NCI-H82 (cell line): ENCODE results near the gene FGGY.
"Not testable (repeated sequence)": the region's sequence is repeated elsewhere in the genome, so short reads cannot be mapped to it uniquely, and the experiment has no call there.

Experiments used
- DNase-seq: peaks from one replicate; lab custom pipeline; 2025; lab: John Stamatoyannopoulos, UW

FGGY gene

DNA sequence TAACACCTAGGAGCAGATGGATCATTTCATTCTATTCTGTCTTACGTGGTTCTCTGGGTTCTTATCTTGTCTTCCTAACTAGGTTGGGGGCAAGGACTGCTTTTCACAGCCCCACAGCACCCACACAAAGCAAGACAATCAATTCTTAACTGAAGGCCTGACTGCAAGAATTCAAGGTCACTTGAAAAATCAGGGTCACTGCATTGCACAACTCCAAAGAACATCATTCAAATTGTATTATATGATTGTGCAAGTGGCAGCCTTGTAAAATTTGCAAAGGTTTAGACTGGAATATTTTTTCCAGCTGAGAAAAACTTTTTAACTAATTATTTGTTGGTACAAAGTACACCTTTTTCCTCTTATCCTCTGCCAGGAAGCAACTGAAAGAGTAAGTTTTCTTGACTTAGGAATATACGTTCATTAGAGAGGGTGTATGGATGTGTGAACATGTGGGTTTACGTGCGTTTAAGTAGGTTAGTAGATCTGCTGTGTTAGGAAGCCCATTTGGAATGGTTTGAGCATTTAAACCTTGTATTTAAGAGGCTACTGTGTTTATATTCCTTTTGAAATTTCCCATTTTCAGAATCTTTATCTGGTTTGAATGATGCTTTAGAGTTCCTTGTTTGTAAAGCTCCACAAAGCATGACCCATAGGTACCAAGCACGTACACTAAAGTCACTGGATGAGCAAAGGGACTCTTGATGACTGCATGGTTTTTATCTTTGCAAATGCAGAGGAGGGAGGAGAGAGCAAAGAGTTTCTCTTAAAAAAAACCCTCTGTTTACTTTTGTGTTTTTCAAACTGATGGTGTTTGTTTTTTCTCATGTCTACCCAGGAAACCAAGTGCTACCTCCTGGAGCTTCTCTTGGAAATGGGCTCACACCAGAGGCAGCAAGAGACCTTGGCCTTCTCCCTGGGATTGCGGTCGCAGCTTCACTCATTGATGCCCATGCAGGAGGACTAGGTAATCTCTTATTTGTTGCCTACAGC is 214.9 kb downstream of the FGGY start:
- no peak for DNase-seq

DNA sequence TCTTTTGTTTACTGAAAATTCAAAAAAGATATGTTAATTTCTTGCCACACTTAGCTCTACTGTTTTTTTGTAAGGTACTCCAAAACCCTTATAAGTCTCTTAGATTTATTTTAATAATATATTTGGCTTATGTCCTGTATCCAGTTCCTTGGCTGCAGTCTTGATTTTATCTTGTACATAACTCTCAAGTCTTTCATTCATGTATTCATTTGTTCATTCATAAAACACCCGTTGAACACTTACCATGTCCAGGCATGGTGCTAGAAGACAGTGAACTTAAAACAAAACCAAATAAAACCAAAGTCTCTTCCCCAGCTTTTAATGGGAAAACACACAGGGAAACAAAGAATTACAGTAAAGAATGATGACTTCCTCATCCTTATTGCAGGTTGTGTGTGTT is 215.8 kb downstream of the FGGY start:
- DNase-seq: no peak

DNA sequence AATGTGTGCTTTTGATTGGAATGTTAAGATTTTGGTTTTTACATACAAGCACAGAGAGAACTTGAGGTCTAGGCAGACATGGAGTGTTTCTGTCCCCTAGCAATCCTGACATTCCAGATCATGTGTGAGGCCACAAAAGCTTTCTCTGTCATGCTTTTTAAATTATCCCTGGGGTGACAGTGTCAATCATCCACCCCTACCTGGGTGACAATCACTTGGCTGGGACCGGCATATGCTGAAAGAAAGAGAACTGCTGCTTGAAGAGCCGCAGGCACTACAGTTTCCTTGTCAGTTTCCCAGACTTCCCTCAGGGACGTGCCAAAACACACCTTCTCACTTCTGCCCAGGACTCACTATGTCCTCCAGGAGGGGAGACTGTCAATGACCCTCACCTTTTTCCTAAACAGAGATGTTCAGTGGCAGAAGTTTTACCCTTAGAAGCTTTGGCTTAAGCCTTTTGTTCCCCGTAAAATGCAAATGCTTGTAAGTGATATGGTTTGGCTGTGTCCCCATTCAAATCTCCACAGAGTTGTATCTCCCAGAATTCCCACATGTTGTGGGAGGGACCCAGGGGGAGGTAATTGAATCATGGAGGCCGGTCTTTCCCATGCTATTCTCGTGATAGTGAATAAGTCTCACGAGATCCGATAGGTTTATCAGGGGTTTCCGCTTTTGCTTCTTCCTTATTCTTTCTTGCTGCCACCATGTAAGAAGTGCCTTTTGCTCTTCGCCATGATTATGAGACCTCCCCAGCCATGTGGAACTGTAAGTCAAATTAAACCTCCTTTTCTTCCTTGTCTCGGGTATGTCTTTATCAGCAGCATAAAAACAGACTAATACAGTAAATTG is 217.4 kb downstream of the FGGY start:
- no peak for DNase-seq

DNA sequence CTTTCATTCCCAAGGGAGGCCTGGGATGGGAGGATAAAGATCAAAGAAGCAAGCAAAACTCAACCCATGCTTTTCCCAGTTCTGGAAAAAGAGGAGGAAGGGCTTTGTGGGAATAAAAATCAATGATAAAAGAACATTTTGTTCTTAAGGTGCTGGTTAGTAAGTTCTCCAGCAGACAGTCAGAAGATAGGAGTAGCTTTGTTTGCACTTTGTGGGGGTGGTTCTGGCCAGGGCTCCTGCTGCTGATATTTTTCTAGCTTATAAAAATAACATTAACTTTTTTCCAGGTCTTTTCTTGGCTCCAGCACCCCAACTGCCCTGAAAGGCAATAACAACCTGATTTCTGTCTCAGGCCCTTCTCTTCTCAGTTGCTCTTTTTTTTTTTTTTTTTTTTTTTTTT is 220.0 kb downstream of the FGGY start:
- no peak for DNase-seq

DNA sequence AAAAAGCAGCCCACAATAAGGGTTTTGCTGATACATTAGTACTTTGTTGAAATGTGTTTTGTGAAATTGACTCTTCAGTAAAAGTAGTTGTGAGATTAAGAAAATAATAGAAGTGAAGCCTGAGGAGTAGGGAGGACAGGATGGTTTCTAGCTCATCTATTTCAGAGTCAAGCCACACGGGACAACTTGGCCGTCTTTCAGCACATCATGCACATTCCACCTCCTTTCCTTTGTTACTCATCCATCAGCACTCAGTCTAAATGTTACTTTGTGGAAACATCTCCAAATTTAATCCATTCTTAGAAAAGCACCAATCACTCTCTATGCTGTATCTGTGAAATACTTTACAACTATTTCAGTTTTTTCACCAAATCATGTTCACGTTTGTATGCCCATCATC is 223.3 kb downstream of the FGGY start:
- DNase-seq: no peak

DNA sequence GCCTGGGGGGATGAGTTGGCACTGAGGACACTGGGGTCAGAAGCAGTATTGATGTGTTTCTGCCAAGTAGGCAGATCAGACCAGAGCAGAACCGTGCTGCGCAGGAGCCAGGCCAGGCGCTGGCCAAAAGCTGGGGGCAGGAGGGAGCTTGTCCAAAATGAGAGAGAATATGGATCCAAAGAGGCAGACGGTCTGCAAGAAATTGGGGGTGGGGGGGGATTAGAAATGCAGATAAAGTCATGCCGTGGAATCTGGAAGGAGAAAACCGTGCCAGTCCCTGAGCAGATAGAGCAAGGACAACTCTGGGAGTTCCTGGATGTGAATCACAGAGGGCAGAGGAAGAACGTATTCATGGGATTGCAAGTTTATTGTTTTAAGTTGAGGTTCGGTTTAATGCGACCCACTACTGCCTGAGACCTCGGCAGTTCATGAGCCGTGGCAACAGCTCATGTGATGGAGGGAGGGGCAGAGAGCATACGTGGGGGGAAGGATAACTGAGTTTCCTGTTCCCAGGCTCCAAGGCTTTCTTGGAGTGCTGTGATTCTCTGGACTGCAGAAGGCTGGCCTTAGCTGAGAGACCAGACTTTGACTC is 224.0 kb downstream of the FGGY start:
- DNase-seq: no peak

DNA sequence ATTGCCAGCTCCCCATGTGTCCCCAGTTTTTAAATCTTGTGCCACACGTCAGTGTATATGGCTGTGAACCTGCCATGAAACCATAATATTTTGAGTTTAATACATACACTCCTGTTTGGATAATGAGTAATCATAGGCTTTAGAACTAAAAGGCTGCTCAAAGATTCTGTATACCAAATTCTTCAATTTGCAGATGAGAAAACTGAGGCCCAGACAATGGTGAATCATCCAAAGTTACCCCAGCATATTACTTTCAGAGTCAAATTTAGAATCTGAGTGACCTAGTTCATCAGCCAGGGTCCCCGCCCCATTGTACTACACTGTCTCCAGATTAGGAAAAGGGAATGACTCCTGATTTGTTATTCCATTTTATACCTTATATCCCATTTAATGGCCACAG is 224.6 kb downstream of the FGGY start:
- no peak for DNase-seq

DNA sequence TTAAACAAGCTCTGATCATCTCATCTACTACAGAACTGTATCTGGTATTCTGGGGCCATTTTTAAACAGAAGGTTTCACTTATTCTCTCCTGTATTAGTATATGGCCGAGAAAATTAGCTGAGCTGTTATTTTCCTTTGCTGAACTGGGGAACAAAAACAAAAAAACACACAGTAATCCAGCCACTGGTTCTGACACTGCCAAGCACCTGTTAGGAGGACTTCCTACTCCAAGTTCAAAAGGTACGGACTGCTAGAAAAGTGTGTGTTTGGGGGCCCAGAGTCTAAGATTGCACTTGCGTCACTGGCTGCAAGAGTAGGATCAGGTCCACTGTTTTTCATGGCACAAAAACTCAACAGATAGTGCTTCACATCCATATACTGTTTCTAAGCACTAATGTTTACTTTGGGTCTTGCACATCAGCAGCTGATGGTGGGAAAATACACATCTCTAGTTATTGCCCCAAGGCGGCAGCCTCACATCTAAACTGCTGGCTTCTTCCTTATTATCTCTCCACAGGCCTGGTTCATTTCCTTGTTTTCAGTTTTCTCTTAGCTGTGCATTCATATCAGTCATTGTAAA is 226.1 kb downstream of the FGGY start:
- no peak for DNase-seq

DNA sequence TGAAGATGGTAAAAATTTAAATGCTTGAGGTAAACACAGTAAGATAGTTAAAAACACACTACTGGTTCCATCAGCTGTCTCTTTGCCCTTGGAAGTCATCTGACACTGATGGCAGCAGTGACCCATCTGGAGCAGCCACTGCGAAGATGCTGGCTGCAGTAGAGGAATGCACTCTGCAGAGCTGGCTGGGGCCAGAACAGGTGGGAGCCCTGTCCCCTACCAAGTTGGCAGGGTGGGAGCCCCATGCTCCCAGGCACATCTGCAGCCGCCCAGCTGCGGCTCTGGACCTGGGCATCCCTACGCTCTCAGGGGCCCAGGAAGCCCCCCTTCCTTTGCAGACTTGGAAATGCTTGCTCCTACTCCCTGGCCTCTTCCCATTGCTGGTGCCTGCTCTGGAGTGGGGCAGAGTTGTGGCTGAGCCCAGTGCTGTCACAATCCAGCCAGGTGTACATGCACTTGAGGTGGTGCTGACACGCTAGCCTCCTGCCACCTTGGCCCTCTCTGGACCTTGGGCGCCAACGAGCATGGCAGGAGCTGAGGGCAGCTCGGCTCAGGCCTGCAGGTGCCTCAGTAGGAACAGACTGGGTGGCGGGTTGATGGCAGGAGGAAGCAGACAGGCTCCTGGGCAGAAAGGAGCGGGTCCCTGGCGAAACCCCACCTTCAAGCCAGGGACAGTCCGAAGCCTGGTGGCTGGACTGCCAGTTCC is 227.0 kb downstream of the FGGY start:
- no peak for DNase-seq

DNA sequence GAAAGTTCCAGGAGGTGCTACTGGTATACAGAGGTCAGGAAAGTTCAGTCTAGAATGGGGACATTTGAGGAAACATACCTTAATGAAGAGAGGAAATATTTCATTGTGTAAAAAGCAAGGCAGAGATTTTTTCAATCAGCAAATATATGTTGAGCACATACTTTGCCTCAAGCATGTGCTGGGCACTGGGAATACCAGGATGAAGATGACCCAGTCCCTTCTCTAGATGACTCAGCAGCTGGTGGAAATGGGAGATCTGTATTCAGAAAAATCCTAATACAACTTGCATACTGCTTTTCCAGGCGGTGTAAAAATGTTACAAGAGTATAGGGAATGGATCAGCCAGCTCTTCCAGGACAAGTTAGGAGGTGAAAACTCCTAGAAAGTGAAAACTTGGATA is 229.3 kb downstream of the FGGY start:
- DNase-seq: no peak

DNA sequence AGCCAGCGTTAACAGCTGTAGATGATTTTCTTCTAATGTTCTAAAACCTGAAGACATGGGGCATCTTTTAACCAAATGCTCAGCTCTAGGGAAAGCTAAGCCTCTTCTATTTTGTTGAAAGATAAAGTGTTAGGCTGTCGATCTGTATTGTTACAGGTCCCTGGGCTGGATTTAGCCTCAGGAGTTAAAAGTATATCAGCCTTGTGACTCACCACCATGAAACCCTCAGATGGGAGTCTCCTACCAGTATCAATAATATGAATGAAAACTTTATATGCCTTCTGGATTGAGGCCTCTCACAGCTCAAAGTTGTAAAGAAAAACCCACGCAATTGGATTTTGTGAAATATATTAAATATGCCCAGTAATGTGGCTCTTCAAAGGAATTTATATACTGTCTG is 231.6 kb downstream of the FGGY start:
- no peak for DNase-seq

DNA sequence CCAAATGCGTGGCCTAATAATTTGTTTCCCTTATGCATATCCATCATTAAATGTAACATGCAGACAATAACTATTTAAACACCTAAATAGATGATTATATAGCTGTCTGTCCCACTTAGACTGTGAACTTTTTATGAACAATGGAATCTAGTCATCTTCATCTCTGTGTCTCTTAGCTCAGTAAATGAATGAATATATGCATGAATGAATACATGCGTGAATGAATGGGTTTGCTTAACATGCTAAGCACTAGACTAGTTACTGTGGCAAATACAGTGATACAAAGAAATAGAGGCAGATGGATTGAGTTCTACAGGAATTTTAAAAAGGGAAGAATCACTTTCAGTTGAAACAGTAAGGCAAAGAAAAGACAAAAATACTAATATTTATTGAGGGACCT is 232.0 kb downstream of the FGGY start:
- DNase-seq: no peak

DNA sequence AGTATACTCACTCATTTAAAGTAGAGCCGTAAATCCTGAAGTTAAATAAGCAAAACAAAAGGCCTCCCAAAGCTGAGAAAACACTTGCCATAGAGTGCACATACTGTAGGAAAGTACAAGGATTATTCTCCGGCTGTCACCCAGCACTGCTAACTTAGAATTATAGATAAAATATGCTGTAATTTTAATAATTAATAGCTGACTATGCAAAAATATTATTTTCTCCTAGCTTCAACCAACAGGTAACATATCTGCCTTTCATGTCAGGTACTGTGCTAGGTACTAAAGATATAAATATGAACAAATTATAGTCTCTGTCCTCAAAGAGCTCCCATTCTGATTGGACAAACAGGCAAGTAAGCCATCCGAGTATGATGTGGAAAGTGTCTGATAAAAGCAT is 233.2 kb downstream of the FGGY start:
- no peak for DNase-seq

DNA sequence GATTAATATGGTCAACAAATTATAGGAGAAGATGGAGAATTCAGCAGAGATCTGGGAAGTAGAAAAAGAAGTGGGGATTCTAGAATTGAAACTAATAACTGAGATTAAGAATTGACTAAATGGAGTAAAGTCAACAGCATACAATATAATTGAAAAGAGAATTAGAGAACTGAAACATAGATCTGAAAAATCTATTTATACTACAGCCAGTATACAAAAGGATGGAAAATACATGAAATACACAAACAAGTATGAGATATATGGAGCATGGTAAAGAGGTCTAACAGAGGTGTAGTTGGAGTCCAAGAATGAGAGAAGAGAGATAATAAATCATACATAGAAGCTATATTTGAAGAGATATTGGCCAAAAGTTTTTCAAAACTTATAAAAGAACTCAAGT is 235.2 kb downstream of the FGGY start:
- DNase-seq: no peak

DNA sequence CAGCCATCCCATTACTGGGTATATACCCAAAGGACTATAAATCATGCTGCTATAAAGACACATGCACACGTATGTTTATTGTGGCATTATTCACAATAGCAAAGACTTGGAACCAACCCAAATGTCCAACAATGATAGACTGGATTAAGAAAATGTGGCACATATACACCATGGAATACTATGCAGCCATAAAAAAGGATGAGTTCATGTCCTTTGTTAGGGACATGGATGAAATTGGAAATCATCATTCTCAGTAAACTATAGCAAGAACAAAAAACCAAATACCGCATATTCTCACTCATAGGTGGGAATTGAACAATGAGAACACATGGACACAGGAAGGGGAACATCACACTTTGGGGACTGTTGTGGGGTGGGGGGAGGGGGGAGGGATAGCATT is 241.6 kb downstream of the FGGY start:
- not testable (repeated sequence) for DNase-seq

DNA sequence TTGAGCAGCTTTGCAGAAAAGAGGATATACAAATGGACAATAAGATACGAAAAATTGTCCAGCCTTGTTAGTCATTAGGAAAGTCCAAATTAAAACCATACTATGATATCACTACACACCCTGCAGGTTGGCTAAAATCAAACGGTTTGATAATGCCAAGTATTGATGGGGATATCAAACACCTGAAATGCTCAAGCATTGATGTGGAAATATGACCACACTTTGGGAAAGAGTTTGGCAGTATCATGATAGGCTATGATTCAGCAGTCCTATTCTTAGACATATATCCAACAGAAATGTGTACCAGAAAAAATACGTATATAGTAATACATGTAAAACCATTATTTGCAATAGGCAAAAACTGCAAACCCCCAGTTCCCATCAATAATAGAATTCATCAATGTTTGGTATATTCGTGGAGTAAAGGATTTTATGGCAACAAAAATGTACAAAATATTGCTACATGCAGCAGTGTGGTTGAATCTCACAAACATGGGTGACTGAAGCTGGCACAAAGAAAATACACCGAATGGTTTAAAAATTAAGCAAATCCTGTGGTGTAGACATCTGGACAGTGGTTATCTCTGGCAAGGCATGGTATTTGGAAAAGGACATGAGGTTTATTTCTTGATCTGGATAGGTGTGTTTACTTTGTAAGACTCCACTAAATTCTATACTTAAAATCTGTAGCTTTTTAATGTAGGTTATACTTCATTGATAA is 243.2 kb downstream of the FGGY start:
- DNase-seq: no peak

DNA sequence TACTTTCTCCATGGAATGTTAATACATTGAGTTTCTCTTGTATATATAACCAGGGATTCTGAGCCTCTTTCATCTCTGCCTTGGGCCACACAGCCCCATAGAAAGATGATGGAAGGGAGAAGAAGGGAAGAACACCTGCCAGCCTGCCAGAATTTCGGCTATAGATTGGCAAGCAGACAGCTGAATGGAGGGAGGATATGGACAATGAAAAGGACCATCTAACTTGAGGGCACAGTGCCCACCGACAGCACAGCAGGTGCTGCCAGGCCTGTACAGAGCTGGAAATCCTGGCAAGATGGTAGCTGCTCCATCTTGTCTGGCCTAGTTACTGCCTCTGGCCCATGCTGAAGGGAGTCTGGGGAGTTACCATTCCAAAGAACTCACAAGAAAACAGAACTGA is 244.3 kb downstream of the FGGY start:
- no peak for DNase-seq

DNA sequence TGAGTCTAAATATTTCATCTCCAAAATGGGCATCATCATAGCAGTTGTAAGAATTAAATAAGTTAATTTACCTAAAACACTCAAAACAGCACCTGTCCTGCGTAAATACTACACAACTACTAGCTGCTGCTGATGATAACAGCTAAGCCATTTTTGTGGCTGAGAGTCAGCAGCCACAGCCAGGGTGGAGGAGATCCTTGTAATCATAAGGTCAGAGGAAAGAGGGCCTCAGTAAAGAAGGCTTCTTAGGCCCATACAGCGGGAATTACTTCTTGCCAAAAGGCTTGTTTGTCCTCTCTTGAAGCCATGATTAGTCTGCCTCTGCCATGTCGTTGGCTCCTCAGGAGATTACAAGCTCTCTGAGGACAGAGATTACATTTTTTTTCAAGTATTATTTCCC is 245.0 kb downstream of the FGGY start:
- peak; percentile 48 for DNase-seq

DNA sequence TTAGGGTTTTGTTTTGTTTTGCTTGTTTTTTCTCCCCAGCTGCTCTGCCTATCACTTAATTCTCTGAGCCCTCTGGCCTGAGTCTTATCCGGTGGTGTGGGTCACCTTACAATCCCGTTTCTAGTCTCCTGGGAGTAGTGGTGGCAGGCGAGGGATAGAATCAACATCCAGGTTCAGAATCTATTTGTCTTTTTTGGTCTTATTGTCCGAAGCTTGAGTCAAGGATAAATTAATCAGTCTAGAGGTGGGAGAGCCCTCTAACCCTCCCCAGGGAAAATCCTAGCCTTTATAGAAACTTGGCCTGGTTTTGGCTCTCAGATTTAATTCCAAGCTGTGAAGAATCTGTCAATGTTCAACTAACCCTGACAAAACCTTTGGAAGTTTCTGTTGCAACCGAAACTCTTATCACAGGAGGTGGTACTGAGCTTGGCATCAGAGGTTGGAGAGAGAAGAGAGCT is 246.3 kb downstream of the FGGY start:
- DNase-seq: peak; percentile 89

DNA sequence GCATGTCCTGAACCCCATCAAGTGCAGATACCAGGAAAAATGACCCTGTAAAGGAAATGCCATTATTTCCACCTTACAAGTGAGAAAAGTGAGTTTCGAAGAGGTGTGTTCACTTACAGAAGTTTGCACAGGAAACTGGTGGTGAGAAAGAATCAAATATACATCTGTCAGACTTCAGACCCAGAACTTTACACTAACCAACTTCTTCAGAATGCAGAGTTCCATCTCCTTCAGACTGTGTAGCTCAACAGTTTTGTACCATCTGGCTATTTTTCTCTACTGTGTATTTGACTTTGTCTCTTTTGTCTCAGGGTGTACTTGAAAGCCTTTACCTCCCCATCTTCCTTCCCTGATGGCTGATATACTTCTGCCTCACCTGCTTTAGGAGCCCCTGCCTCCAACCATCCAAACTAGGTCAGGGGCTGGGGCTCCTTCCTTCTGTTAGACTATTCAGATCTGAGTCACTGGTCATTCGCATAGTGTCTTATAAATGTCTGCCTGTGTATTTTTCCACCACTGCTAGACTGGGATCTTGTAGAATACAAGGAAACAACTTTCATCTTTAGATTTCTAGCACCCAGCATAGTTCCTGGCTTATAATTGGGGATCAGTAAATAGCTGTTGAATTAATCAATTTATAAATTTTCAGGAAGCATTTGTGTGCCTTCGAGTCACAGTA is 247.9 kb downstream of the FGGY start:
- DNase-seq: no peak
